Kidney (tissue), 14 donors: ENCODE data around the gene ACVR2B. TPM values are rescaled to one million over a fixed set of nuclear protein-coding genes. Genes with fewer than 3 reads are reported as not detected.

Source experiments
- DNase-seq, 5 donors: peaks; one replicate each; pipeline ENCODE4 v3.0.0-alpha.2; 2013 to 2020
- FAIRE-seq: peaks from 2 replicates; lab custom pipeline; 2012; peaks lifted over from hg19 to GRCh38; lab: Jason Lieb, UNC
- H3K27ac ChIP-seq, 2 donors: one replicate each; pipeline ENCODE4 v1.7.0; 2013; ENCODE audit warnings: low read depth in 2 of 2, low read length in 2 of 2, inconsistent platforms in 1 of 2
- H3K27me3 ChIP-seq: one replicate; pipeline ENCODE4 v1.7.1; 2013; ENCODE audit warnings: low read length, inconsistent platforms; ENCODE audit not compliant: control insufficient read depth, insufficient read depth
- H3K36me3 ChIP-seq, 3 donors: one replicate each; pipeline versions ENCODE4 v1.7.0 to v1.7.1; 2013; ENCODE audit warnings: low read length in 3 of 3, control low read depth in 1 of 3, inconsistent platforms in 1 of 3; ENCODE audit not compliant: insufficient read depth in 3 of 3, control insufficient read depth in 2 of 3
- H3K4me1 ChIP-seq, 3 donors: one replicate each; pipeline versions ENCODE4 v1.7.0 to v1.7.1; 2013; ENCODE audit warnings: low read length in 3 of 3, inconsistent platforms in 1 of 3, low read depth in 1 of 3; ENCODE audit not compliant: control insufficient read depth in 2 of 3, insufficient read depth in 2 of 3
- H3K4me3 ChIP-seq, 3 donors: one replicate each; pipeline versions ENCODE4 v1.7.0 to v1.8.1; 2013; ENCODE audit warnings: low read length in 3 of 3, control low read depth in 1 of 3, inconsistent platforms in 1 of 3
- H3K9ac ChIP-seq, 3 donors: one replicate each; pipeline versions ENCODE4 v1.7.0 to v1.7.1; 2013; ENCODE audit warnings: low read length in 3 of 3, control low read depth in 1 of 3, inconsistent platforms in 1 of 3
- H3K9me3 ChIP-seq, 3 donors: one replicate each; pipeline versions ENCODE4 v1.7.0 to v1.7.1; 2013; ENCODE audit warnings: low read length in 3 of 3, control low read depth in 1 of 3, inconsistent platforms in 1 of 3; ENCODE audit not compliant: control insufficient read depth in 2 of 3, insufficient read depth in 1 of 3
- CTCF ChIP-seq: IDR thresholded peaks from 3 replicates; pipeline ENCODE4 v1.5.1; 2012; ENCODE audit warnings: mild to moderate bottlenecking, moderate library complexity, borderline replicate concordance; ENCODE audit not compliant: insufficient read depth; ENCODE audit errors: extremely low read depth
- intact Hi-C: fragments of 100-400 bp; cut with DNase I; formaldehyde crosslinking; loops from one replicate; pipeline ENCODE4 v1.11.1; 2022
- polyA plus RNA-seq: library from polyadenylated mRNA; stranded (reverse); fragments of 350-450 nt; fragmentation: Illumina TruSeq; extraction: RNeasy Lipid Tissue Mini Kit (QIAGEN cat#74804); gene quantifications from one replicate; pipeline ENCODE4 v1.2.3, GENCODE V29; 2014; ENCODE audit warnings: low read depth, low replicate concordance; ENCODE audit not compliant: insufficient read depth
- total RNA-seq: library from RNA; stranded (reverse); fragmentation: NEBNext Ultra II Directional; extraction: Animal tissue kit (Norgen Biotek cat#: 25700); gene quantifications from one replicate; pipeline ENCODE4 v1.2.1, GENCODE V29; 2021
- donor health status: control.
- donor health status: control.
- donor health status: control.
- donor health status: control.
- donor health status: control.
- donor health status: DM: yes; HTN: yes; CAD: no.
- donor health status: Normal renal cell carcinoma (clear cell type).

ACVR2B gene
- total and polyA plus RNA-seq, 2 donors from 2014 or later: 1.2 to 11.2 TPM

DNA sequence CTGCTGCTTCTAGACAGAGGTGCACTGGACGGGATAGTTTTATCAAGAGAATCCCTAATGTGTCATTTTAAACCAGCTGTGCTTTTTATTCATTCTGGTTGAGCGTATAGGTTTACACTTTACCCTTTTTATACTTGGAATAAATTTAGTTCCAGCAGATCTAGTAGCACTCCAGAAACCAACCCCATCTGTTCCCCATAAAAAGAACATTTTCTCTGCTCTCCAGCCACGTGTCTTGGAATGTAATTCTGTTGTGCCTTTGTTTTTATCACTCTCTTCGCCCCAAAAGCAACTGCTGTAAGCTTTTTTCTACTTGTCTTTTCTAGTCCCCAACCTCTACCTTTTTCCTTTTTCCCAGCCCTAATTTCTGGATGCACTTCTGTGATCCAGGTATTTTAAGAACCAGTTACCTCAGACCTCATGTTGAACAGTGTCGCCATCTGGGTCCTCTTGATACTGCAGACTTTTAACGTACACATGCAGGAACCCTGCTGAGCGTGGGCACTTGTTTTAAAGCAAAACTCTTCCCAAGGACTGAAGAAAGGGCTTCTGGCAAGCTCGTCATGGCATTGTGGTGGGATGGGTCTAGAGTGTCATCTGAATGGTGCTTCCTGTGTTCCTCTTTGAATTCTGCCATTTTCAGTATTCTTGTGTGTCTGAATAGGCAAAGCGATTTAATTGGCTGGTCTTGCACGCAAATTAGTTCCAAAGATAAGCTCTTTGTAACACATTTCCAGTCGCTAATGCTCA, 36.8 kb downstream of the ACVR2B start:
- TF ChIP-seq CTCF: no peak
- no peak for DNase-seq
- intact Hi-C loops: no loop called here
- Histone ChIP-seq H3K9ac (no peak overlapping the region), H3K27ac (no peak overlapping the region), H3K4me3 (no peak overlapping the region), H3K36me3 (no peaks in the 10 kb centered on the region), H3K9me3 (no peaks in the 10 kb centered on the region), H3K4me1 (no peaks in the 10 kb centered on the region), H3K27me3 (no peaks in the 10 kb centered on the region)
- no peak for FAIRE-seq

DNA sequence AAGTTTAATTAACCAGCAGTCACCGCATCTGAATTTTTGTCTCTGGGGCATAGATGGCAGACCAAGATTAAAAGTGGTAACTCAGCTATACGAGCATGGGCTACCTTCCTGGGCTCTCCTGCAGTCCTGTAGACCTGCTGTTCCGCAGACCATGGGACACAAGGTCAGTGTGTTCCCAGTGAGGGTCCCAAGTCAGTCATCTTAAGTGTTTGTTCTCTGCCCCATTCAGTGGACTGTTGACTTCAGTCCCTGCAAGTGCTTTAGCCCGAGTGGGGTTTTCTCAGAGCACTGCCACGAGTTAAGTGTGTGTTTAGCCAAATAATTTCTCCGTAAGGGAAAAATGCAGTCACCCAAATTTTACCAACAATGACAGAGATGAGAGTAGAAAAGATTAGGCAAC, 37.5 kb downstream of the ACVR2B start:
- no peaks in the 10 kb centered on the region for H3K36me3 ChIP-seq
- no peaks in the 10 kb centered on the region for H3K27me3 ChIP-seq
- no peak overlapping the region for H3K4me3 ChIP-seq
- H3K9ac ChIP-seq: no peak overlapping the region
- DNase-seq: no peak
- no peak for FAIRE-seq
- intact Hi-C loops: no loop called here
- H3K4me1 ChIP-seq: no peaks in the 10 kb centered on the region
- no peaks in the 10 kb centered on the region for H3K9me3 ChIP-seq
- no peak for TF ChIP-seq CTCF
- H3K27ac ChIP-seq: no peak overlapping the region

GRCh38 chr3:38493031-38493430, 39.3 kb downstream of the ACVR2B start:
- Histone ChIP-seq H3K9ac (no peak overlapping the region), H3K9me3 (no peaks in the 10 kb centered on the region), H3K27me3 (no peaks in the 10 kb centered on the region), H3K4me1 (no peaks in the 10 kb centered on the region), H3K36me3 (no peaks in the 10 kb centered on the region), H3K27ac (no peak overlapping the region), H3K4me3 (no peak overlapping the region)
- peak in 1 of 5 donors; percentile 32 for DNase-seq
- TF ChIP-seq CTCF: no peak
- intact Hi-C loops: no loop called here
- no peak for FAIRE-seq
